Measurements from ENCODE around the gene CSF1. TPM values are rescaled to one million over a fixed set of nuclear protein-coding genes. Genes with fewer than 3 reads are reported as not detected.
A peak's percentile ranks its signal among the peaks of the same experiment; 100 is the strongest.
"Not testable (repeated sequence)": the region's sequence is repeated elsewhere in the genome, so short reads cannot be mapped to it uniquely, and the experiment has no call there.

Gene CSF1
- total RNA-seq, 1 donor from 2014 or later = 12.5 TPM

DNA sequence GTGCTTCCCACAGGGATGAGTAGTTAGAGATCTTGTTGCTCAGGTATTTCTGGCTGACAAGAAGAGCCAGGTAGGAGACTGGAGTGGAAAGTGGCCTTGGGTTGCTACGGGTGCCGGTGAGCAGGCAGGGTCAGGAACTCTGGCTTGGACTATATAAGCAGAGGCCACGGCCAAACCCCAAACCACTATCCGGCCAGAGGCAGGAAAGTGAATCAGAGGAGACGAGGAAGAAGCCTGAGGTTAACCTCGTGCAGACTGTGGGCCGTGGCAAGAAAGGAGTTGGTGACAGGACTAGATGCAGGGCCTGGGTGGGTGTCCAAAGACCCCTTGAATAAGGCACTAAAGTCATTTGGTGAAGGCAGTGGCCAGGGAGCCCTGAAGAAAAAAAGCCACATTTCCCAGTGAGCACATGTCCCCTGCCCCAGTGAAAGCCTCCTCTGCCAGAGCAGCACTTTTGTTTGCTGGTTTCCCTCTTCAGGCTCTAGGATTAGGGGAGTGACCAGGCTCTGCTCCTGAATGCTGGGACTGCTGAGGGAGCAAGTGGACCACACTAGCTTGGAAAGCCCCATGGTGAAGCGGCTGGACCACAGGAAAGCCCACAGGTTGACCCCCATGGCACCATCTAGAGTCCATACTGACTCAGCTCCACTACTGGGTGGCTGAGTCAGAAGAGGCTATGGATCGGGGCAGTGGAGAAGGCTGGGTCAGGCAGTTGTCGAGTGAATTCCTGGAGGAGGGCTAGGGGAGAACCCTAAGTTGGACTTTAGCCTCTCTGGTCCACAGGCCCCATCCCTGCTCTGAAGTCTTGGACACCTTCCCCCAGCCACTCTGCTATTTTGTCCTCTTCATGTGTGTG lies 23.4 kb downstream of the CSF1 start:
- peak; percentile 29 for ATAC-seq

DNA sequence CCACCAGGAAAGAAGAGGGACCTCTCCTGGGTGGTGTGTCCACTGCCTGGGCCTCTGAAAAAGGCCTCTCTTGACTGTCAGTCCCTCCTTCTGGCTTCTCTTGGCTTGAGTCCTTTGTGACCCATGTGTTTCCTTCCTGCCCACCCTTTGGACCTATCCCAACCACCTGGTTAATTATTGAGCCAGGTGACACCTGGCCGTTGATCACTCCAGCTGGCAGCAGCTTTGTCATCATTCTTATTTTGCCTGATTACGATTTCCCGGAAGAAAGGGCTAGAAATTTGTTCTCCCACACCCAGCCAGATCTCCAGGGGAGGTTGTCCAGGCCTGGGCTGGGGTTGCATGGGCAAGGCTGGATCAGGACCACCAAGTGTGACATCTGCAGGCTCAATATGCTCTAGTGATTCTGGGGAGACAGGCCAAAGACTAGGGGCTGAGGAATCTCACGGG lies 24.8 kb downstream of the CSF1 start:
- DNase-seq (ENCODE audit: low spot score) = peak; percentile 81

More for the DNA sequence above, 23.4 kb downstream of the CSF1 start:
- DNase-seq (ENCODE audit: low spot score) = no peak

DNA sequence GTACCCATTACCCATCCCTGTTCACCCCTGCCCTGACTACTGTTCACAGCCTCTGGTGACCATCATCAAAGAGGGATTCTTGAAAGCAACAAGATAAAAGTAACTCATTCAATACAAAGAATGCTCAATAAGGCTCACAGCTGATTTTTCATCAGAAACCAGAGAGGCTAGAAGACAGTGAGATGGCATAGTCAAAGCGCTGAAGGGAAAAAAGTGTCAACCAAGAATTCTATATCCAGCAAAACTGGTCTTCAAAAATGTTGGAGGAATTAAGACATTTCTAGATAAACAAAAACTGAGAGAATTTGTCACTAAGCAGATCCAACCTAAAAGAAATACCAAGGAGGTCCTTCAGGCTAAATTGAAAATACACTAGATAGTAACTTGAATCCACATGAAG lies 27.1 kb downstream of the CSF1 start:
- ATAC-seq (no peak), DNase-seq (ENCODE audit: low spot score) (no peak)

More for the DNA sequence above, 24.8 kb downstream of the CSF1 start:
- ATAC-seq = peak; percentile 73

DNA sequence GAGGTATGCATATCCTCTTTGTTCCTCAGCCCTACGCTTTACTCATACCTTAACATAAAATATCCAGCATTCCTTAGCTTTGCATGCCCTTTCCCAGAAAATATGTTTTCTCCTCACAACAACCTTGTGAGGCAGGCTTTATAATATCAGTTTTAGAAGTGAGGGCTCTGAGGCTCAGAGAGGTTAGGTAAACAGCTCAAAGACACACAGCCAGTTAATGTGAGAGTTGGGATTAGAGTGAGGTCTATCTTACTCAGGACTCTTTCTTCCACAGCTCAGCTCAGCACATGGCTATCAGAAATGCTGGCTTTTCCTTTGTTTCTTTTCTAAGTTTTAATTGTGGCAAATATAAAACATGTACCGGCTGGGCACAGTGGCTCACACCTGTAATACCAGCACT lies 27.9 kb downstream of the CSF1 start:
- ATAC-seq = no peak
- DNase-seq (ENCODE audit: low spot score) = no peak

DNA sequence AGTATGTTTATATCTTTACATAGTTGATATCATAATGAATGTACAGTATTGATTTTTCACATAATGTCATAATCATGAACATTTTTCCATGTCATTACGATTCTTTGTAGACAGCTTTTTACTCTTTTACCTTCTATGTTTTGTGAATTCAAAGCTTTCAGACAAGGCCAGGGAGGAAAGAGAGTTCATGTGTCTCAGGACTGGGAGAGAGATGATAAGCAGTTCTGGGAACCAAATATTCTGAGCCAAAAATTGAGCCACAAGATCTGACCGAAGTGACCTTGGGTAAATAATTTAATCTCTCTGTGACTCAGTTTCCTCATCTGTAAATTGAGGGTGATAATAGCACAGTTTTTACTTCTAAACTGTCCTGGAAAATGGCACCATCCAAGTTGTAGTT lies 31.8 kb downstream of the CSF1 start:
- DNase-seq (ENCODE audit: low spot score) = no peak
- no peak for ATAC-seq

DNA sequence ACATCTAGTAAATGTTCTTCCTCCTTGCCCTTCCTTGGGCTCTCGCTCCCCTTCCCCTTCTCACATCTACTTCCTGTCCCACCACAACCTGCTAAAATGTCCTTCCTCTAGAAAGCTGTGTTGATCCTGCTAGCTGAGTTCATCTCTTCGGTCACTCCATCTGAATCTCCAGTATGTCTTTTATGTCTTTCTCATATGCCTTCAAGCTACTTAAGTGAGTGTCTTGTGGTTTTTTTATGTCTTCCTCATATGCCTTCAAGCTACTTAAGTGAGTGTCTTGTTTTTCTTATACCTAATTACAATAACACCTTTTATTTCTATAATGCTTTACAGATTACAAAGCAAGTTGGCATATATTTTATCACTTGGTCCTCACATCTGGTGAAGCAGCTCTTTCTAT lies 33.9 kb downstream of the CSF1 start:
- ATAC-seq = no peak
- no peak for DNase-seq (ENCODE audit: low spot score)

DNA sequence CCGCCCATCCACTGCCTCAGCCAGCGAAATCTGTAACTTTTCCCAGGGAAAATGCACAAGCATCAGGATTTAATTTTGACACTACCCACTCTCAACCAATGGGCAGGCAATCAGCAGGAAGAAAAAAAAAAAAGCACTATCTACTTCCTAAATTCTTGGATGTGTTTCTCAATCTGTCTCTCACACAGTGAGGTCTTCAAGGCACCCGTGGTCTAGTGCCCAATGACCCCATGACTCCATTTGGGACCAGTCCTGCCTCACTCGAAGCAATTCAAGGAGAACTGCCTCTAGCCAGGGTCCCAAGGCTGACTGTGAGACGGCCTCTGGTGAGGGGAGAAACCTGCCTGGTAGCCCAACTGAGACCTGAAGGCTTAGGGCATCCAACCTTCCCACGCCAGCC lies 35.9 kb downstream of the CSF1 start:
- ATAC-seq = no peak
- no peak for DNase-seq (ENCODE audit: low spot score)

DNA sequence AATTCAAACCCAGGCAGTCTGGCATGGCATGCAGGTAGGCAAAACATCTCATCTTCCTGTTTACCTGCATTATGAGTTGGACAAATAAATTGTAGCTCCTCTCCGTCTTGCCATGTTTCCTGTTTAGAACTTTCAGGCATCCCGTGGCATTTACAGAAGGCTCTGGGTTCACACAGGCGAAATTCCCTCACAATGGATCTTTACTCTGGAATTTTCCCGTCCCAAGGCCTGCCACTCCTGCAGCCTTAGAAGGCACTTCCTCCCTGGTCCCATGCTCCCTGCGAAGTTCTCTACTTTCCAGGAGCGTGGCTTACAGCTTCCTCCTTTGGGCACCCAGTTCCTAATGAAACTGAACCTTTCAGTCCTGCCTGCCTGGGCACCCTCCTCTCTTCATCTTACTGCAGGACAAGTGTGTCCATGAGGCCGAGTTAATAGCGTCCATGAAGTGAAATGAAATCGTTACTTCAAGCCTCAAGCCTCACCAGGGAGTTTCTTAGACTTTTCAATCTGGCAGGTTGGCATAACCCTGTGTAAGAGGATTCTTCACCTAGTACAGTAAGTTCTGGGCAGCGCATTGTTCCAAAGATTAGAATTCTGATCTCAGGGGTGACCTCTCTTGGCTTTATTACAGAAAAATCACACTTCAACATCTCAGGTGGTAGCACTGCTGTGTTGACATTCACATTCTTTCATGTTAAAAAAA lies 37.1 kb downstream of the CSF1 start:
- peak; percentile 62 for ATAC-seq
- DNase-seq (ENCODE audit: low spot score) = no peak

DNA sequence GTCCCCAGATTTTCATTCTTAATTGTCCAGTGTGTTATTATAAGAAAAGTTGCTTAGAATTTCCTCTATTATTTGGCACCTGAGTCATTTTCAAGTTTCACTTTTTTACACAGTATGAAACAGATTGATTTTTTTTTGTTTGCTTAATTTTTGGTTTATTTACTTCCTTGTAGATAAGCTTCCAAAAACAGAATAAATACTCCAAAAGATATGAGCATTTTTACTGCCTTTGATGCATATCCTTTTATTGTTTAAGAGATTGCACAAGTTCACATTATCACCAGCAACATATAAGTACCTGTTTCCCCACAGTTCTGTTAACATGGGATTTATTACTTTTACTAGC lies 37.6 kb downstream of the CSF1 start:
- DNase-seq (ENCODE audit: low spot score) (no peak), ATAC-seq (peak; percentile 26)

DNA sequence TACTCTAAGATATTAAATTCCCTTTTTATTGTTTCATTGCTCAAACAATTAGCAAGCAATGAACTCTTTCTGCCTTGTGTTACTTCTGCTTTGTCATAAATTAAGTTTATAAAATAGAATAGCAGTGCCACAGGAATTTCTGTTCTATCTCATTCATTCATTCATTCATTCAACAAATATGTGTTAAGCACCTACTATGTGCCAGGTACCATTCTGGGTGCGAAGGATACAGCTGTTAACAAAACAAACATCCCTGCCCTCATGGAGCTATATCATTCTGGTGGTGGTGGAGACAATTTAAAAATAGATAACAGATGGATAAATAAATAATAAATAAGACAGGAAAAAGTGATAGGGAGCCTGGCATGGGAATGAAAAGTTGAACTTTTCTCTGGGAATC lies 39.4 kb downstream of the CSF1 start:
- ATAC-seq (no peak), DNase-seq (ENCODE audit: low spot score) (no peak)

DNA sequence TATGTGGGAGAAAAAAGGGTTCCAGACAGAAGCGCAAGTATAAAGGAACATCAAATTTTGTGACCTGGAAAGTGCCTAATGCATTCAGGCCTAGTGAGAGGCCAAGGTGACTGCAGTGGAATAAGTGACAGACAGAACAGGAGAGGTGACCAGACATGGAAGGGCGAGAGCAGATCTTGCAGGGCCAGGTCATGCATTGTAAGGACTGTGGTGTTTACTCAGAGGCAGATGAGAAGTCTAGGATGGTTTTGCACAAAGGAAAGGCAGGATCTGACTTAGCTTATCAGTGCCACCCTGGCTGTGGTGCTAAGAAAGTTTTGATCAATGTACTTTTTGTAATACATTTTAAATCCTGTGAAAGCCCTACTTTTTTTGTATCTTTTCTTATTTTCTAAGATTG lies 39.9 kb downstream of the CSF1 start:
- no peak for ATAC-seq
- no peak for DNase-seq (ENCODE audit: low spot score)

DNA sequence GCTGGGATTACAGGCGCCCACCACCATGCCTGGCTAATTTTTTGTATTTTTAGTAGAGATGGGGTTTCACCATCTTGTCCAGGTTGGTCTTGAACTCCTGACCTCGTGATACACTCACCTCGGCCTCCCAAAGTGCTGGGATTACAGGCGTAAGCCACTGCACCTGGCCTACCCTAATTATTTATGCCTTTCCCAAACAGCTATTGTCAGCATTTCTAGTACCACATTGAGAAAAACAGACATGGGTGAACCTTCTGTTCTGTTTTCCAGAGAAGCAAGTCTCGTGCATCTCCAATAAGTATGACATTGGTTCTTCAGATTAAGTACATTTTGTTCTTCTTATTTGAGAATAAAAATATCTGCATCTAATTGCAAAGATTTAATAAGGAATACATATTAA lies 40.9 kb downstream of the CSF1 start:
- not testable (repeated sequence) for DNase-seq (ENCODE audit: low spot score); ATAC-seq

DNA sequence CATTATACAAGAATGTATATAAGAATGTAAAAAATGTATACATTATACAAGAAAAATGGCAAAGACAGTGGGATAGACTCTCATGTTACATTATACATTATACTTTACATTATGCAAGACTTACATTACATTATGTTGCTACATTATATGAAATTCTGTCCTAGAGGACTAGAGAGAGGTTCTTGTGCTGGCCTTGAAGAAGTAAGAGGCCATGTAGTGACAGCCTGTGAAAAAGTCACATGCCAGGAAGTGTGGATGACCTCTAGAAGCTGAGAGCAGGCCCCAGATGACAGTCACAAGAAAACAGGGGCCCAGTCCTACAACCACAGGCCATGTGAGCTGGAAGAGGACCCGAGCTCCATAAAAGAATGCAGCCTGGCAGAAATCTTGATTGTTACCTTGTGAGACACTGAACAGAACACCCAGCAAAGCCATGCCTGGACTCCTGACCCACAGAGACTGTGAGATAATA lies 43.4 kb downstream of the CSF1 start:
- DNase-seq (ENCODE audit: low spot score) (no peak), ATAC-seq (peak; percentile 28)

DNA sequence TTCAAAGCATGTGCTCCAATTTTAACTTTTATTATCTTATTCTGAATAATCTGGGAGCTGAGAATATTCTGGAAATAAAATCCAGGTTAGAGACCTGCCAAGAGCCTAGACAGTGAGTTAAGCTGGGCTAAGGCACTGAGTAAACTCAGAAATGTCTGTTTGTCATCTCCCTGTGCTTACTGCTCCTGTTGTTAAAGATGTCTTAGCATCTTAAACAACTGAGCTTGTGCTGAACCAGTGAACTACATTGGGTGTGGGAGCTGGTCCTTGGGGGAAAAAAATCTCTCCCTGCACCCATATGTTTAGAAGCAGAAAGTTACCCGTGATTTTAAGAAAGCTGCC lies 49.0 kb downstream of the CSF1 start:
- DNase-seq (ENCODE audit: low spot score) (no peak), ATAC-seq (peak; percentile 2)

DNA sequence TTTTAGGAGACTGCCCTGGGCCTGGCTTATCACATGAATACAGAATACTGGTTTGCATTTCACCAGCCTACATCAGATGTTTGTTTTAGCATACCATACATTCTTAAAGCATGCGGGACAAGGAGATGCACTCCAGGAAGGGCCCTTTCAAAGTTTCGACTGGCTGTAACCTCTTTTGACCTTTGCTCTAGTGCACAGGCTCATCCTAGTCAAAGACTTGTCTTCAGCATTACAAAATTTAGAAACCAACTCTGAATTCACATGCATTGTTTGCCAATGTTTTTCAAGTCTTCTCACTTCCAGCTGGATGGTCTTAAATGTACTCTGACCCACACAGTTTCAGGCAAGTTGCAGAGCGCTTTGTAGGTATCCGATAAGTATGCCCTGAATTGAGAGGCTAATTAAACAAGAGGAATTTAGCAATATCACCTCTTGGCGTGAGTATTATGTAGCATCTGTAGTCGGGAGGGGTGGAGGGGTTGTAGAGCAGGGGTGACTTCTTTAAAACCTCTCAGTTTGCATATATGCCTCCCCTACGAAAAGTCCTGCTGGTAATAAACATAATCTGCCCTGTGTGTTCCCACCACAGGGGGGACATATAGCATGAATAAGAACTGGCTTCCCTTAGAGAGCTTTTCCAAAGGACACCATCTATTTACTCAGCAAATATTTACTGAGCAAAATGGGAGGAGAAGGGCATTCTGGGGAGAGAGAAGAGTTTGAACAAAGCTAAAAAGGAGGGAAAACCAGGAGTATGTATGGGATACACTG lies 49.5 kb downstream of the CSF1 start:
- DNase-seq (ENCODE audit: low spot score) (peak; percentile 67), ATAC-seq (peak; percentile 80)

DNA sequence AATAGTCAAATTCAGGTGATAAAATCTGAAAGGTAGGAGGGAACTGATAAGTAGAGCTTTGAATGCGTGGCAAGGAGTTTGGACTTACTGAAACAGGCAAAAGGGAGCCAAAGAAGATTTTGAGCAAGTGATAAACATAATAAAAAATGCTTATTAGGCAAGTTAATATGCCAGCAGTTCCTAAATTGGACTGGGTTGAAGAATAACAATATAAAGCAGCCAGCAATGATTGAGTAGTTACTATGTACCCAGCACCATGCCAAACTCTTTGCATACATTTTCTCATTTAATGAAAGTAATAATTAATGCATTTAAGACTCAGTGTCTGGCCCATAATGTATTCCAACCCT lies 50.1 kb downstream of the CSF1 start:
- DNase-seq (ENCODE audit: low spot score) (no peak), ATAC-seq (peak; percentile 4)

DNA sequence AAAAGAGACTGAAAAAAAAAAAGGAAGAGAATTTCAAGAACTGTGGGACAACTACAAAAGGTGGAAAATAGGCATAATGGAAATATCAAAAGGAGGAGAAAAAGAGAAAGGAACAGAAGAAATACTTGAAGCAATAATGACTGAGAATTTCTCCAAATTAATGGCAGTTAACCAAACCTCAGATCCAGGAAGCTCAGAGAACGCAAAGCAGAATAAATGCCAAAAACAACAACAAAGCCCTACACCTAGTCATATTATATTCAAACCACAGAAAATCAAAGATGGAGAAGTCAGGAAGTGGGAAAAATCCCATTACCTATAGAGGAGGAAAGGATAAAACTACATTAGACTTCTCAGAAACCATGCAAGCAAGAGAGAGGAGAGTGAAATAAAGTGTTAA lies 53.2 kb downstream of the CSF1 start:
- no peak for DNase-seq (ENCODE audit: low spot score)
- no peak for ATAC-seq

DNA sequence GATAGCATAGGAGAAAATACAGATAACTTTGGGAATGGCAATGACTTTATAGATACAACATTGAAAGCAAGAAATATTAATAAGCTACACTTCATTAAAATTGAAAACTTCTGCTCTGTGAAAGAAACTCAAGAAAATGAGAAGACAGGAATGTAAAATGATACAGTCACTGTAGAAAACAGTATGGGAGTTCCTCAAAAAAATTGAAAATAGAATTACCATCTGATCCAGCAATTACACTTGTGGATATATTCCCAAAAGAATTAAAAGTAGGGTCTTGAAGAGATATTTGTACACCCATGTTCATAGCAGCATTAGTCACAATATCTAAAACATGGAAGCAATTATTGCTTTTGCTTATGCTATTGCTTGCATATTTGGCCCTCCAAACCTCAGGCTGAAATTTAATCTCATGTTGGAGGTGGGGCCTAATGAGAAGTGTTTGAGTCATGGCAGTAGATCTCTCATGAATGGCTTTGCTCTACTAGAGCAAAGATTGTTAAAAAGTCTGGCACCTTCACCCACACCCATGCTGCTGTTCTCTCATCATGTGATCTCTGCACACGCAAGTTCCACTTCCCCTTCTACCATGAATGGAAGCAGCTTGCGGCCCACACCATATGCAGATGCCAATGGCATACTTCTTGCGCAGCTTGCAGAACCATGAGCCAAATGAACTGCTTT lies 58.6 kb downstream of the CSF1 start:
- no peak for DNase-seq (ENCODE audit: low spot score)
- no peak for ATAC-seq

DNA sequence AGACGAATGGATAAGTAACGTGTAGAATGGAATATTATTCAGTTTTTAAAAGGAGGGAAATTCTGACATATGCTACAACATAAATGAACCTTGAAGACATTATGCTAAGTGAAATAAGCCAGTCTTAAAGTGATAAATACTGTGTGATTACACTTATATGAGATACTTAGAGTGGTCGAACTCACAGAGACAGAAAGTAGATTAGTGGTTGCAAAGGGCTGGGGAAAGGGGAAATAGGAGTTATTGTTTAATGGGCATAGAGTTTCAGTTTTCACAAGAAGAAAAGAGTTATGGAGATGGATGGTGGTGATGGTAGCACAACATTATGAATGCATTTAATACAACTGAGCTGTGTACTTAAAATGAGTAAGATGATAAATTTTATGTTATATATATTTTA lies 59.3 kb downstream of the CSF1 start:
- ATAC-seq (no peak), DNase-seq (ENCODE audit: low spot score) (no peak)

DNA sequence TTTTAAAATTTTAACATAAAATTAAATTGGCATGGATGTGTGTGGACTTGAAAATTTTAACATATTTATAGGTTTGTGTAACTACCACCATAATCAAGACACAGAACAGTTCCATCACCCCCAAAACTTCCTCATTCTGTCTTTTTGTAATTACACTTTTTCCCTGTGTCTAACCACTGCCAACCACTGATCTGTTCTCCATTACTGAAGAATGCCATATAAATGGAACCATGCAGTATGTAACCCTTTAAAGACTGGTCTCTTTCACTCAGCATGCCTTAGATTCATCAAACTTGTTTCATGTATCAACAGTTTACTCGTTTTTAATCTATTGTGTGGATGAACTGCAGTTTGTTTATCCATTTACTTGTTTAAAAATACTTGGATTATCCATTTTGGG lies 60.9 kb downstream of the CSF1 start:
- ATAC-seq (no peak), DNase-seq (ENCODE audit: low spot score) (no peak)

DNA sequence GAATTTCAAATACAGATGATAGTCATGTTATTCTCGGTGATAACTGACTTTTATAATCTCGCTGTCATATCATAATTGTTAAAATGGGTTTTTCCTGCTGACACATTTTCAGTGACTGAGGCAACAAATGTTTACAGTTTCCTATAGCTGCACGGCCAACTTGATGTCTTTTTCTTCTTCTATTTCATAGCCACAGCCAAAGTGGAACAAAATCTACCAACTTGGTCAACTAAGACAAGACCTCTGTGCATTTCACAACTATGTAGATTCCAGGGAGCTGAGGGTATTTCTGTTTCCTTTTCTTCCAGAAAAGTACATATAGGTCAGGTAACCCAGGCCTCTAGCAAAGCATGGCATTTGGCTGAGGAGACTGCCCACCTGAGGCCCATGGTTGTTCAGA lies 63.5 kb downstream of the CSF1 start:
- ATAC-seq (no peak), DNase-seq (ENCODE audit: low spot score) (no peak)

Data from left lobe of liver (tissue), 2 donors.